ENCODE results near the gene CCNK.

Gene CCNK

DNA sequence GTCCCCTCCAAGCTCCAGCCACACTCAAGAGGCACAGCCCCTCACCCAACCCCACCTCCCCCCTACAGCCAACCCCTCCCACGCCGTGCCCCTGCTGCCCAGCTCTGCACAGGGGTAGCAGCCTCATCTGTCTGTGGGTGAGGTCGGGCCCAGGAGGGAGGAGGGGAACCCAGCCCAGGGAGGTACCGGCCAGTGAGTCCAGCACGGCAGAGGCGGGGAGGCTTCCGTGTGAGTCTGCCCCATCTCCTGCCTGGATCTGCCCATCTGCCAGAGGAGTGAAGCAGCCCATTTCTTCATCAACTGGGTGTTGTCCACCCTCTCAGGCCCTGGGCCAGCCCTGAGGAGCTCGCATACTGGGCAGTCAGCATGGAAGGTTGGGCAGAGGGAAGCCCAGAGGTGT, 54.2 kb downstream of the CCNK start:
- DNase-seq (ENCODE audit: low read depth in 2 of 2) = no peak

DNA sequence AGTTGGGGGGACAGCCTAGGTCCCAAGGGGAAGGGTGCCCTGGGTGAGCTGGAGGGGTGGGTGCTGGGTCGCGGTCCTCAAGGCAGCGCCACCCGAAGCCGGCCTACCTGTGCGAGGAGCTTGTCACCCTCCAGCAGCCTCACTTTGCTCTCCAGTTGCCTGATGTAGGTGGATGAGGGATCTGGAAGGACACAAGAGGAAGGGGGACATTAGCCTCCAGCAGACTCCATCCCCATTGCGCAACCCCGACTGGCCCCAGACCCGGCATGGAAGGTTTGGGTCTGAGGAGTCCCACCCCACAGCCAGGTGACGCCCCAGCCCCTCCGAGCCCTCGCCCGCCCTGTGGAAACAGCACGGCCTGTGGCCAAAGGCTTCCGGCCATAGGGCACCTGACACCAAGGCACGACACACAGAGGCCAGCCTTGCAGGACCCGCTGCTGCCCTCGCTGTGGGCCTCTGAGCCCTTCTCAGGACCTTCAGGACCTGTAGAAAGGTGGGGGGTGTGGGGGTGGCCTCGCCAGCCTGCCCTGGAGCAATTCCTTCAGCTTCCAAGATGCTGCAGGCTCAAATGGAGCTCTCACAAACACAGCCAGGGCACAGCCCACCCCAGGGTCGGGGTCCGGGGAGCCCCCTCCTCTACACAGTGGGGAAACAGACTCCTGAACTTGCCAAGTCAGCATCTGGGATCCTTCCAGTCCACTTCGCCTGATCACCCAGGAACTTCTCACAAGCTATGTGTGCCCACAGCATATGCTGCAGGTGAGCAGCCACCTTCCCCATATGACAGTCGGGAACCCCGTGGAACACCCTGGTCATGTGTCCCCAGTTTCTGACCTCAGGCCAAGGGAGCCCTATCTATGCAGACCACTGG, 54.9 kb downstream of the CCNK start:
- no peak for DNase-seq (ENCODE audit: low read depth in 2 of 2)

DNA sequence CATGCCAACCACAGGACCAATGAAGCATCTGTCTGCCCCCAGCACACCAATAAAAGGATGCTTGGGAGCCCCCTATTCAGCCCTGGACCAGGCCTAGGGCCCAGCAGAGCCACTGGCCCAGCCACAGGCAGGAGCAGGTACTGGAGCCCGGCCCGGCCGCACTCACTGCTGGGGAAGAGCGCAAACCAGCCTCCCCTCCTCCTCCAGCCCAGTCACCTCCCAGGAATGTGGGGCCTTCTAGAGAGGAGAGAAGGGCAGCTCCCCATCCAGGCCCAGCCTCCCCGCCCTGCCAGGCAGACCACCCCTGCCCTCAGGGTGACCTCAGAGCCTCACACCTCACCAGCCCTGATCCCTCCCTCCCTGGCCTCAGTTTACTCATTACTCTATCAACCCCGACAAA, 56.2 kb downstream of the CCNK start:
- no peak for DNase-seq (ENCODE audit: low read depth in 2 of 2)

DNA sequence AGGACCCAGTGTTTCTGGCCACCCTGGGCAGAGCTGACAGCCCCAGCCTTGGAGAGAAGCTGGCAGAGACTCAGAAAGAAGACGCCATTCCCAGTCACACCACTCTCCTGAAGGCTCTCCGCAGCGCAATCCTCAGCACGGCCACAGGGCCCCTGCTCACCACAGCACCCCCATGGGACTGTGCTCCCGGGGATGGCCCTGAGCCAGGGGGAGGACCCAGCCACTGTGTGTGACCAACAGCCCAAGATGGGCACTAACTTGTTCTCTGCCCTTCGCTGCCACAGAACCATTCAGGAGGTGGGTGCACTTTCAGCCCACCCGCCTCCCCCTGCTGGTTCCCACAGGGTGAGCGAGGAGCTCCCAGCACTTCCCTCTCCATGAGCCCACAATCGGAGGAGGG, 57.1 kb downstream of the CCNK start:
- no peak for DNase-seq (ENCODE audit: low read depth in 2 of 2)

DNA sequence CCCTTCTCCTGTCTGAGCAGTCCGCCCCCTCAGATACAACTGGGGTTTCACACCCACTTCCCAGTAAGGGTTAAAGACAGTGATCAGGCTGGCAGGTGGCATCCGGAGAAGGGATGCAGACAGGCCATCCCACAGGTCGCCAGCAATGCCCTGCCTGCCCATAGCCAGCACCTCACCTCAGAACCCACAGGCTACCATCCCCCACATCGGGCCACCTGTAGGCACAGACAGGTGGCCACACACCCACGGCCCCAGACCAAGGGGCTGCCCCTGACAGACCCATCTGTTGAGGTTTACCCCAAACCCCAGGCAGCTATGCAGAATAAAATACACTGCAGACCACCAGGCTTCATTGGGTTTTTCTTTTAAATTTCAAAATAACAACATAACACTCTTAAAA, 57.5 kb downstream of the CCNK start:
- DNase-seq (ENCODE audit: low read depth in 2 of 2) = no peak

DNA sequence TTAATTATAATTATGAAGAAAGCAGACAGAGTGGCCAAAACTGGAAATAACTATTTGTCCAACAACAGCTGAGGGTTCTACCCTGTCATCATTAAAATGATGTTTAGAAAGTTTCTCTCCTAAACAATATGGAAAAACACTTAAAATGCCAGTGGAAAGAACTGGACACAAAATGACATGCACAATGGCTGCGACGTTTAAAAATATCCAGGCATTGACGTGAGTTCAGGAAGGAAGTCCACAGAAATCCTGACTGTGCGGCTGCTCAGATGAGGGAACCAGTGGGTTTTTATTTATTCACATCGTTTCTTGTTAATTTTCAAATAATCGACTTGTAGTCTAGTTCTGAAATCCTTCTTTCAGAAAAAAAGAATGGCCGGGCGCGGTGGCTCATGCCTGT, 58.3 kb downstream of the CCNK start:
- no peak for DNase-seq (ENCODE audit: low read depth in 2 of 2)

DNA sequence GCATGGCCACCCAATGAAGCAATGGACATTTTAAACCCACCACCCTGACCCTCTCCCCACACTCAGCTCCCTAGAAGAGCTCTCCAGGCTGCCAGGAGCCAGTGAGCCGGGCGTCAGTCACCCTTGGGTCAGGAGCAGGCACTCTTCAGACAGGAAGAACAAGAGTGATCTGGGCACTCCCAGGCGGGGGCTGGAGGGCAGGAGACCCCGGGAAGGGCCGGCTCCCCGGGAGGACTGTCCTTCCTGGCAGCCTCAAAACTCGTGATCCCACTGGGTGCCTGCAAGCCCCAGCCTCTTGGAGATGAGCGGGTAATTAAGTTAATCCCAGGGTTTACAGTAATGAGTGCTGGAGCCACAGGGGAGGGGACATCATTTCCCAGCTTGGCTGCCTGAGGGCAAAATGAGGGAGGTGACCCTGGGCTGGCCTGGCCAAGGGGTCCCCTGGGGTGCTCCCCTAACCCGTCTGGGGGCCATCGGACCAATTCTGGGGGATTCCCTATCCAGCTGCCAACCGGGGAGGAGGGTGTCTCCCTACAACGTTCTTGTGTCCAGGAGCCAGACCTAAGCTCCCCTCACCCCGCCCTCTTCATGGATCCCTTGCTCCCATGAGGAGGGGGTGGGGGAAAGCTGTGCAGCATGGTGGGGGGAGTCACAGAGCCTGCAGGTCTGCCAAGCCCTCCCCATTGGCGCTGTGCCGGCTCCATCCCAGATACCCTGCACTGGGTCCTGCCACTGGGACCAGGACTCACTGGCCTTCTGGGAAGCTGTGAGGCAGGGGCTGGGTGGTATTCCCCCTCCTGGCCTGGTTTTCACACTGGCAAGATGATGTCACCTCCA, 59.2 kb downstream of the CCNK start:
- no peak for DNase-seq (ENCODE audit: low read depth in 2 of 2)

DNA sequence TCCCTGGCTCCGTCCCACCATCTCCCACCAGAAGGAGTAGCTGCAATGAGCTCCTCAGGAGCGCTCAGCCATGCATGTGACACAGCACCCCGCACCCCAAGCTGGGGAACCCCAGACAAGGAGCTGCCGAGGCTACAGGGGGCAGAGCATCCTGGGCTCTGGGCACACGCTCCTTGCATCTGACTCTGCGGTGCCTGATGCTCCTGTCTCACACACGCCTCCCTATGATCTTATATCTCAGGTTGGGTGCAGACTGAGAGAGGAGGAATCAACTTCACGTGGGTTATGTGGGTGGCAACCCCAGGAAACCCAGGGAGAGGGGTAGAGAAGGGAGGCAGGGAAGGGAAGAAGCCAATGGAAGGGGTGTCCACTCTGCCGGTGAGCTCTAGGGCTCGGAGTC, 60.0 kb downstream of the CCNK start:
- DNase-seq (ENCODE audit: low read depth in 2 of 2) = no peak

DNA sequence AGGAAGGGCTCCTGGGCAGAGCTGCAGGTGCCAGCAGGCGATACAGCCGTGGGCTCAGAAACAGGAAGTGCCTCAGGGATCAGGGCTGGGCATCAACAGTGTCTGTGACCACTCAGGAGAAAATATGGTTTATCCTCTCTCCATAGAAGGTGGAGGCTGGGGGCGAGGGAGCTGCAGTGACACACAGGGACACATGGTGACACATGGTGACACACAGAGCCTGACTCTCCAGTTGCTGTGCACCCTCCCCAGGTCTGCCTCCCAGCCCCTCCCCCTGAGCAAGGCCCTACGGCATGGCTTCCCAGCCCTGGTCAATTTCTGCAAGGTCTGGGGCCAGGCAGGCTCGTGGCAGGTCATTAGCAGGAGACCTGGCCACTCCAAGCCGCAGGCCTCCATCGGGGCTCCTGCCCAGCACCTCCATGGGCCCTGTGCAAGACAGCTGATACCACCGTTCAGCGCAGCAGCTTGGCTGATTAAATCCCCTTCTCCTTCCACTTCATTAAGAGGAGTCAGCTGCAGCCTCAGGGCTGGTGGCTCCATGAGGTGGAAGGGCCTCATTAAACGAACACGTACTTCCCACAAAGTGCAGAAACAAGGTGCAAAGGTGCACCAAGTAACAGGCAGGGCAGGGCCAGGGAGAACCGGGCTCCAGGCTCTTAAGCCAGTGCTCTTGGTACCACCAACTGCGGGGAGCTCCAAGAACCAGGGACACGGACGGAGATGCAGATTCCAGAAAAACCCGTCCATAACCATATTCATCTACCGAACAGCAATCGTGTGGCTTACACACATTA, 60.7 kb downstream of the CCNK start:
- no peak for DNase-seq (ENCODE audit: low read depth in 2 of 2)

DNA sequence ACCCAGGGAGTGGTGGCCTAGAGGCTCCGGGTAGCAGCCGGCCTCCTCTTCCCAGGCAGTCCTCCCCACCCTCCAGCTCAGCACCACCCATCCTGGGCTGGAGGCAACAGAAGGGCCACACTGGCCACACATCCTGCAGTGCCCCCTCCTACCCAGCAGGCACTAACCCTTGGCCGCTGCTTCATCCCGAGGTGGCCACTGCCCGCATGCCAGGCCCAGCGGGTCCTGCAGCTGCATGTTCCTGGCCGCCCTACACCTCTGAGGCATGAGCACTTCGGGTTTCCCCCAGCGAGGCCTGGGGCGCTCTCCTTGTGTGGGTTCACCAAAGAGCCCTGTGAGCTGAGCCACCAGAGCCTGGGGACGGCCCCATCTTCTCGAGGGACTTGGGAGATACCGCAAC, 61.4 kb downstream of the CCNK start:
- DNase-seq (ENCODE audit: low read depth in 2 of 2) = no peak

DNA sequence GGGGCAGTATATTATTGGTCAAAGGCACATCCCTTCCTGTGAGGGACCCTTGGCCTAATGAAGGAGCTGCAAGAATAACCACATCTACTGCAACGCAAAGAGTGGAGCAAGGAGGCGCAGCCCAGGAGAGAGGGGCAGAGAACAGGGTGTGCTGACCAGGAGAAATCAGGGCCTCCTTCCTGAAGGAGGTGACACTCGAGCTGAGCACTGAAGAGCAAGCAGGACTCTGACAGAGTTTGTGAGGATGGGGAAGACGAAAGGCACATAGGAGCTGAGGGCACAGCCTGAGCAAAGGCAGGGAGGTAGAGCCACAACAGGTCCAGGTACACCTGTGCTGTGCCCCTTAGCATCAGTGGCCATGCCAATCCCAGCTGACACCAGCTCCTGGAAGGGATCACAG, 62.2 kb downstream of the CCNK start:
- no peak for DNase-seq (ENCODE audit: low read depth in 2 of 2)

DNA sequence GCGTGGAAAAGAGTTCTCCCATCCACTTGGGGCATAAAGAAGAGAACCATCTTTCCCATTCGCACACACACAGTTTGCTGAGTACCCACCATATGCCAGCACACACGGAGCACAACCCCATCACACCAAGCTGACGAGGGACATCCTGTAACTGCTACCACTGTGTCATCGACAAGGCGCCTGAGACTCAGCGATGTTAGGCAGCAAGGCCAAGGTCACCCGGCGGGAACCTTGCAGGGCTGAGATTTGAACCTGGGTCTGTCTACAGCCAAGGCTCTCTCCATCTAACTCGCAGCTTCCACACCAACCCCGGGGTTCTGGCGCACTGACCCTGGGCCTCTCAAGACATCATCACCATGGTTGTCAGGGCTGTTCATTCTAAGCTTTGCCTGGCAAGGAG, 62.8 kb downstream of the CCNK start:
- no peak for DNase-seq (ENCODE audit: low read depth in 2 of 2)

DNA sequence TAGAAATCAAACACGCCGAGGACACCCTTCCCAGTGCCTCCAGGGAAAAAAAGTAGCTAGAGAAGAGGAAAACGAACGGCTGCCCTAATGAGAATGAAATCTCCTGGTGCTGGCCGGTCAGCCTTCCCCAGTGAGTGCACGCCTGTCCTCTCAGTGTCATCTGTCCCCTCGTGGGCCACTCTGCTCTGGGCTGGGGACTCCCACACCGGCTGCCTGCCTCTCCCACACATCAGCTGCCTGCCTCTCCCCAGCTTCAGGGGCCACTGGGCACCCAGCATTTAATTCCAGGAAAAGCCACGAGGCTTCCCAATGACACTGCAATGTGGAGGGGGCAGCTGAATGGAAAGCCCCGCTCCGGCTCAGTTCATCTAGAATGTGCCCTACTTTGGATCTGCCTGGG, 63.8 kb downstream of the CCNK start:
- DNase-seq (ENCODE audit: low read depth in 2 of 2) = no peak

DNA sequence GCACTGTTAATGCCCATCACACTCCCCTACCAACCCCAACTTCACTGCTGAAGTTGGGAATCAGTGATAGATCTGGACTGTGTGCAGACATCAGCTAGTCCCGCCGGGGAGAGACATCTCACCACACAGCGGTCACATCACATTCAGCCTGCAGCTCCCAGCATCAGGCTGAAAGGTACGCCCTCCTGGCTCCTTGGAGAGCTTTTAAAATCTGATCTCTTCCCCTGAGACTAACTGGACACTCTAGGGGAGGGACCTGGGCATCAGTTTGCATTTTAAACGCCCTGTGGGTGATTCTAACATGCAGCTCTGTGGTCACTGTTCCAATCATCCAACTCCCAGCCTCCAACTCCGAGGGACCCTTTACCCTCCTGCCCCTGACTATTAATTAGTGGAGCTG, 64.4 kb downstream of the CCNK start:
- DNase-seq (ENCODE audit: low read depth in 2 of 2) = no peak

DNA sequence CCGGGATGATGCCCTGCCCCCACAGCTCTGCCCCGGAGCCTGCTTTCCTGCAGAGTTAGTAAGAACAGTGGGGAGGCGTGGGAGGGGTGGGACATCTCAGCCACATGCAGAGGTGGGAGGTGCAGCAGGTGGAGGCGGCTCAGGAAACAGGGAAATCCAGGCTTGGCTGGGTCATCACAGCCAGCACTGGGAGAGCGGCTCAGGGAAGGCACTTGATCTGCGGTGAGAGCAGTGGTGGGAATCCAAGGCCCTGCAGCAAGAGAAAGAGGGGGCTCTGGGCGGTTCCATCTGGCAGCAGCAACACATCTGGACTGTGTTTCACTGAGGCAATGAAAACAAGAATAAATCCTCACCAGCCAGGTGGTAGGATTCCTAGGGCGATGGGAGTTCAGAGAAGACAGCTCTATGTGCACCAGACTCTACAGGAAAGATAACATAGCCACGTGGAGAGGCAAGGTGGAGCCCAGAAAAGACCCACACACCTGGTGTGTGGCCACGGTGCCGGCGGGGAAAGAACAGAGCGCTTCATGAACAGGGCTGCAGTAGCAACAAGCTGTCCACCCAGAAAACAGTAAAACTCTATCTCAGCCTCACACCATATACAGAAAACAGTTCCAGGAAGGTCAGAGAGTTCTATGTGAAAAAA, 65.1 kb downstream of the CCNK start:
- DNase-seq (ENCODE audit: low read depth in 2 of 2) = no peak

DNA sequence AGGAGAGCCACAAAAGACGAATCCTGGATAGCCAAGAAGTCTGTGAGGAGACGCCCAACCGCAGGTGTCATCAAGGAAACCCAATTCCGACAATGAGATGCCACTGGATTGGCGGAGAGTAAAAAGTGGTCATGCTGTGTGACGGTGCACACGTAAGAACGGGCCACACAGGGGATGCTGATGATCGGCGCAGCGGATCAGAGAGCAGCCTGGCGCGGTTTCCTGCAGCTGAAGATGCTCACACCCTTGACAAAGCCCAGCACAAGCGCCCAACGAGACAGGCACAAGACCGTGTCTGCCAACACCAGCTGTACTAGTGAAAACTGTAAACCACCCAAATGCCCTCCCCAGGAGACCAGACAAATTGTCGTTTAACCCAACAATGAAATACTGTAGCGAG, 67.0 kb downstream of the CCNK start:
- no peak for DNase-seq (ENCODE audit: low read depth in 2 of 2)

DNA sequence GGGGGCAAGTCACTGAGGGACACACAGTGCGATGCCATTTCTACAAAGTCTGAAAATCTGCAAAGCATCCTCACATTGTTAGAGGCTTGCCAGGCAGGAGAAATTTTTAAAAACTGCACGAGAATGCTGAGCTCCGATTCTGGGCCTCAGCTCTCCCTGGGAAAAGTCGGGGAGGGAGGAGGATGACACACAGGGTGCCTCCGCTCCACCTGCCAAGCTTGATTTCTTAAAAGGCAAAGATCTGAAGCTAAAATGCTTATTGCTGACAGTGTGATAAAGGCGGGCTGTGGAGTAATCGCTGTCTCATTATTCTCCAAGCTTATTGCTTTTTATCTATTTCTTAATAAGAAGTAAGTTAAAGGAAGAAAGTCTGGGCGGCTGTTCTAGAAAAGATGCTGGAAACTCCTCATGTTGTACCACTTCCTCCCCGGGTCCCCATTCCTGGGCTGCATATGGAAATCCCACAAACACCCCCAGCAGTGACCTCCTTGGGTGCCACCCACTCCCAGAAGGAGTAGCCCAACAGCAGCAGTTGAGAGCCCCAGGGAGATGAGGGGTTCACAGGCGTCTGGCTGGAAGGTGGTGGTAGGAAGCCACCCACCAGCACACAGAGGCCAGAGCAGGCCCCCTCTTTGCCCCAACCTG, 67.8 kb downstream of the CCNK start:
- no peak for DNase-seq (ENCODE audit: low read depth in 2 of 2)

DNA sequence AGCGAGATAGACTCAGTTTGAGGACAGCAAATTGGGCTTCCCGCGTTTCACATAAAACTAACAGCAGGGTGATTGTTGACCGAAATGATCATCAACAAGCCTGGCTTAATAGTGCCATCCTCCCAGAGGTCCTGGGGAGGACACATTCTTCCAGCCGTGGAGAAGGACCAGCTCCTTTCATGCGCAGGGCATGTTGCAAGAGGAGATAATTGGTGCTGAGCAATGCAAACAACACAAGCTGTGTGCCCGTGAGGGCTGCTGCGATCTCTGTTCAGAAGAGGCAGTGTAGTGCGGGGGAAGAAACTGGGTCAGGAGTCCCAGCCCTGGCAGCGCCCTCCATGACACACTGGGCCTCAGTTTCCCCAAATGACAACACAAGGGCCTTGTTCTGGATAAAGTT, 68.5 kb downstream of the CCNK start:
- DNase-seq (ENCODE audit: low read depth in 2 of 2) = no peak

DNA sequence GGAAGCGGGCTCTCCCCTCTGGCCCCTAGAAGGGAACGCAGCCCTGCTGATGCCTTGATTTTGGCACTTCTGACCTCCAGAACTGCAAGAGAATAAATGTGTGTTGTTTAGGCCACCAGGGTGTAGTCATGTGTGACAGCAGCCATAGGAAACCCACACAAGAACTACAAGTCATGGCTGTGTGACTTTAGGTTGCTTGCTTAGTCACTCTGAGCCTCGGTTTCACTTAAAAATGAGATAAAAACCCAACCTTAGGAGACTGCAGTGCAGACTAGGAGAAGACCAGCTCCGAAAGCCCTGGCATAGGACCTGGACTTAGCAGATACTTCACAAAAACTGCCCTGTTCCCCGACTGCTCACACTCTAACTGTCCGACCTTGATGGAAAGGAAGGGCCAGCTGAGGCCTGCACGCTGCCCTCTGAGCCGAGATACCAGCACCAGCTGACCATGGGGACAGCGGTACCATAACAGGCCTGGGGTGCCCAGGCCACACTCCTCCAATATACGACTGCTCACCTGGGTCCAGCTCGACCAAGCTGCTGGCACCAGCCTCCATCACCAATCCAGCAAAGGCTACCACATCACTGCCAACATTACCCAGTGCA, 69.3 kb downstream of the CCNK start:
- DNase-seq (ENCODE audit: low read depth in 2 of 2) = no peak

DNA sequence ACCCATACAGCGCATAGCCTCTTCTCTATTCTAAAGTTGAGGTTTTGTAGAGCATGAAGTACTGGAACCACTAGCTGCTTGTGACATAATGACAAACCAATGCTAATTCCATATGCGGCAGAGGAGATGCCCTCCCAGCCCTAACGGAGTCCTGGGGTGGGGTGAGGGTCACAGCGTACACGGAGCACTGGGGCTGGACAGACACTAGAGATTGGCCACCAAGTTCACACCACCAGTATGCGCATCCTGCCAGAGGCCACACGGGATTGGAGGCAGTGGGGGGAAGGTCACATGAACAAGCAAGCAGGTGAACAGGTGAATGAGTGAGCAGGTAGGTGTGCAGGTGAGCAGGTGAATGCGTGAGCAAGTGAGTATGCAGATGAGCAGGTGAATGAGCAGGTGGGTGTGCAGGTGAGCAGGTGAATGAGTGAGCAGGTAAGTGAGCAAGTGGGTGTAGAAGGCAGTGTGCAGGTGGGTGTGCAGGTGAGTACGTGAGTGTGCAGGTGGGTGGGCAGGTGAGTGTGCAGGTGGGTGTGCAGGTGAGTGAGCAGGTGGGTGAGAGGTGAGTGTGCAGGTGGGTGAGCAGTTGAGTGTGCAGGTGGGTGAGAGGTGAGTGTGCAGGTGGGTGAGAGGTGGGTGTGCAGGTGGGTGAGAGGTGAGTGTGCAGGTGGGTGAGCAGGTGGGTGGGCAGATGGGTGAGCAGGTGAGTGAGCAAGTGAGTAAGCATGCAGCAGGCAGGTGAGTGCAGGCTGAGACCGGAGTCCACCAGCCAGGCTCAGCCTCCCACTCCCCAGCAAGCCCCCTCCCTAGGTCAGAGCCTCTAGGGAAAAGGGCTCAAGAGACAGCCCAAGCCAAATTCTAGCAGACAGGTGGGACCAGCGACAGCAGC, 70.1 kb downstream of the CCNK start:
- DNase-seq (ENCODE audit: low read depth in 2 of 2) = no peak
